Caco-2 (cell line): ENCODE results near the gene HMMR. TPM values are rescaled to one million over a fixed set of nuclear protein-coding genes. Genes with fewer than 3 reads are reported as not detected.

Source experiments
- BruUV-seq: library from RNA; stranded (reverse); fragments of 400-500 nt; replicated peaks from 2 replicates; lab custom pipeline; 2021; lab: Mats Ljungman, UMichigan
- CTCF ChIA-PET: fragments of 300-600 bp; sonication (Branson Sonifier 250); formaldehyde crosslinking; loops from one replicate; lab custom pipeline; 2022; ENCODE audit warnings: antibody characterized with exemption; lab: Charles Lee
- POLR2A ChIA-PET: fragments of 300-600 bp; sonication (Branson Sonifier 250); formaldehyde crosslinking; loops from one replicate; lab custom pipeline; 2022; ENCODE audit warnings: antibody characterized with exemption; lab: Charles Lee
- DNase-seq, 2 experiments: peaks; one replicate each; pipeline versions ENCODE4 v3.0.0 to v3.0.0-alpha.2; 2020 to 2022
- H3K27me3 ChIP-seq: replicated peaks from 2 replicates; pipeline ENCODE4 v1.6.0; 2011; ENCODE audit warnings: low read length; ENCODE audit not compliant: control insufficient read depth, insufficient read depth
- H3K36me3 ChIP-seq: 2 replicates; pipeline ENCODE4 v1.5.1; 2011; ENCODE audit warnings: low read length; ENCODE audit not compliant: control insufficient read depth, insufficient read depth
- H3K4me1 ChIP-seq: fragments of 250-450 bp; sonication (Bioruptor Pico); 2 replicates; pipeline ENCODE4 v1.5.1; 2020; ENCODE audit warnings: mild to moderate bottlenecking
- H3K4me3 ChIP-seq: 2 replicates; pipeline ENCODE4 v1.5.1; 2011; ENCODE audit warnings: low read depth, mild to moderate bottlenecking, control low read depth, low read length
- H3K9me3 ChIP-seq: fragments of 250-450 bp; sonication (Bioruptor Pico); 2 replicates; pipeline ENCODE4 v1.5.1; 2020; ENCODE audit warnings: mild to moderate bottlenecking, moderate library complexity
- H3K27ac Mint-ChIP-seq: one replicate; pipeline ENCODE4 v1.8.0; 2022; ENCODE audit warnings: mixed read lengths; ENCODE audit not compliant: unreplicated experiment
- H3K27me3 Mint-ChIP-seq: one replicate; pipeline ENCODE4 v1.8.0; 2022; ENCODE audit warnings: mixed read lengths; ENCODE audit not compliant: insufficient read depth, unreplicated experiment
- H3K36me3 Mint-ChIP-seq: one replicate; pipeline ENCODE4 v1.8.0; 2022; ENCODE audit warnings: mild to moderate bottlenecking, mixed read lengths; ENCODE audit not compliant: insufficient read depth, unreplicated experiment
- H3K4me1 Mint-ChIP-seq: one replicate; pipeline ENCODE4 v1.8.0; 2022; ENCODE audit warnings: low read depth, mixed read lengths; ENCODE audit not compliant: unreplicated experiment
- H3K4me3 Mint-ChIP-seq: one replicate; pipeline ENCODE4 v1.8.0; 2022; ENCODE audit warnings: mild to moderate bottlenecking, moderate library complexity, mixed read lengths; ENCODE audit not compliant: unreplicated experiment
- H3K9me3 Mint-ChIP-seq: one replicate; pipeline ENCODE4 v1.8.0; 2022; ENCODE audit warnings: mixed read lengths; ENCODE audit not compliant: unreplicated experiment
- intact Hi-C: fragments of 100-400 bp; cut with micrococcal nuclease; formaldehyde crosslinking; loops from one replicate; pipeline ENCODE4 v1.10.0; 2022; ENCODE audit not compliant: unreplicated experiment
- total RNA-seq: library from RNA; stranded (reverse); gene quantifications from 2 replicates; pipeline ENCODE4 v1.2.3, GENCODE V29; 2022
- TF ChIP-seq, protein P1 (sequence below), 2 experiments: fragments of 200-600 bp in 1 of 2; IDR thresholded peaks; 1 replicate in 1 of 2; 2 replicates in 1 of 2; pipeline versions ENCODE4 v1.5.1 to v1.8.0; 2011 to 2022; ENCODE audit warnings: antibody characterized with exemption in 1 of 2, control low read depth in 1 of 2, inconsistent platforms in 1 of 2, low read depth in 1 of 2, low read length in 1 of 2, mild to moderate bottlenecking in 1 of 2, moderate library complexity in 1 of 2; ENCODE audit not compliant: insufficient read depth in 1 of 2, severe bottlenecking in 1 of 2, unreplicated experiment in 1 of 2

Gene HMMR
- total RNA-seq, 1 experiment from 2014 or later: 64.2 TPM

DNA sequence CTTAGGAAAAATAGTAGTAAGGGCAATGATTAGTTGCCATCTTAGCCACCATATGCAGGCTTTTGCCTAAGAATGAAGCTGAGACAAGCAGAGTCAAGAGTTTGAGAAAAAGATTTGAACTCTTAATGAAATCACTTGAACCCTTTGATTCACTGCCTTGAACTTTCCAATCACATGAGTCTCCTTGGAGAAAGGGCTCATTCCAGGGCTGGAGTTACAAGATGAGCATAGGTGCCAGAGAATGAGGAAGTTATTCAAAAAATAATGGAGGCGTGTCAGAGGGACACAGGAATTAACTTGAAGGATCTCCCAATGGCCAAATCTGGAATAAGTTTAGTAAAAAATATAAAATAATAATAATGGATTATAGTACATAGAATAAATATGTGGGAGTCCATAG, 80.3 kb downstream of the HMMR start:
- H3K9me3 ChIP-seq: no peaks in the 10 kb centered on the region
- TF ChIP-seq, protein P1, sequence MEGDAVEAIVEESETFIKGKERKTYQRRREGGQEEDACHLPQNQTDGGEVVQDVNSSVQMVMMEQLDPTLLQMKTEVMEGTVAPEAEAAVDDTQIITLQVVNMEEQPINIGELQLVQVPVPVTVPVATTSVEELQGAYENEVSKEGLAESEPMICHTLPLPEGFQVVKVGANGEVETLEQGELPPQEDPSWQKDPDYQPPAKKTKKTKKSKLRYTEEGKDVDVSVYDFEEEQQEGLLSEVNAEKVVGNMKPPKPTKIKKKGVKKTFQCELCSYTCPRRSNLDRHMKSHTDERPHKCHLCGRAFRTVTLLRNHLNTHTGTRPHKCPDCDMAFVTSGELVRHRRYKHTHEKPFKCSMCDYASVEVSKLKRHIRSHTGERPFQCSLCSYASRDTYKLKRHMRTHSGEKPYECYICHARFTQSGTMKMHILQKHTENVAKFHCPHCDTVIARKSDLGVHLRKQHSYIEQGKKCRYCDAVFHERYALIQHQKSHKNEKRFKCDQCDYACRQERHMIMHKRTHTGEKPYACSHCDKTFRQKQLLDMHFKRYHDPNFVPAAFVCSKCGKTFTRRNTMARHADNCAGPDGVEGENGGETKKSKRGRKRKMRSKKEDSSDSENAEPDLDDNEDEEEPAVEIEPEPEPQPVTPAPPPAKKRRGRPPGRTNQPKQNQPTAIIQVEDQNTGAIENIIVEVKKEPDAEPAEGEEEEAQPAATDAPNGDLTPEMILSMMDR (IDR thresholded peaks at IDR 0.05; ENCODE audit: insufficient read depth in 1 of 2, low read depth in 1 of 2, low read length in 1 of 2, severe bottlenecking in 1 of 2, unreplicated experiment in 1 of 2): no peak
- DNase-seq: no peak
- H3K4me1 Mint-ChIP-seq: no peaks in the 10 kb centered on the region
- H3K9me3 Mint-ChIP-seq: no peaks in the 10 kb centered on the region
- ChIA-PET CTCF (no interaction called here), POLR2A (no interaction called here)
- no peaks in the 10 kb centered on the region for H3K36me3 ChIP-seq
- BruUV-seq: no TSS peak
- no peak overlapping the region for H3K4me3 ChIP-seq
- H3K27me3 ChIP-seq: no peaks in the 10 kb centered on the region; the same call in 1 of the 2 replicates
- H3K36me3 Mint-ChIP-seq: no peaks in the 10 kb centered on the region
- intact Hi-C loops: no loop called here
- H3K4me3 Mint-ChIP-seq: no peak overlapping the region
- H3K27me3 Mint-ChIP-seq: peaks cover 7% of the 10 kb centered on the region
- no peak overlapping the region for H3K27ac Mint-ChIP-seq
- no peaks in the 10 kb centered on the region for H3K4me1 ChIP-seq

Other genes starting within 250 kb of the HMMR start
- 175 and 181 TPM in 2 replicates for gene CCNG1, start 23.0 kb upstream of the HMMR start, total RNA-seq
- 50.0 and 50.9 TPM in 2 replicates for gene NUDCD2, start 530 bp upstream of the HMMR start, total RNA-seq
- gene MAT2B, start 45.0 kb downstream of the HMMR start, total RNA-seq: 23.4 and 25.1 TPM in 2 replicates